Measurements from ENCODE around the gene ZDHHC9. TPM values are rescaled to one million over a fixed set of nuclear protein-coding genes. Genes with fewer than 3 reads are reported as not detected.

The ZDHHC9 gene
- polyA plus RNA-seq, 1 of the 3 experiments (the other 2 are of a cell fraction) = 8.1 TPM

DNA sequence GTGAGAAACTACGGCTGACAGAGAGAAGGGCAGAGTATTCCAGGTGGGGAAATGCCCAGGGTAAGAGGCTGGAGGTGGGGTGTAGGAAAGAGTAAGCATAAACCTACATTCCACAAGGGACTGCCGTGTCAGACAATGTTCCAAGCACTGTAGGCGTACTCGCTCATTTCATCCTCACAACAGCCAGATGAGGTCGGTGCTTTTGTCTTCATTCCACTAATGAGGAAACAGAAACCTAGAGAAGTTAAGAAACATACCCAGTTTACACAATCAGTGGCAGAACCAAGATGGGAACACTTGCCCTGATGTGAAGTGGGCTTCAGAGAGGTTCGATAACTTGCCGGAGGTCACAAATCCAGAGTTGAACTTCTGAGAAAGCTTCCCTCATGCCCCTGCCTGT is 59.3 kb downstream of the ZDHHC9 start:
- no peak for TF ChIP-seq TAF1 (IDR thresholded peaks at IDR 0.05; ENCODE audit: borderline replicate concordance, low read depth, low read length)
- no peak for TF ChIP-seq RFX5 (IDR thresholded peaks at IDR 0.05; ENCODE audit: low read length)
- TF ChIP-seq, protein P1, sequence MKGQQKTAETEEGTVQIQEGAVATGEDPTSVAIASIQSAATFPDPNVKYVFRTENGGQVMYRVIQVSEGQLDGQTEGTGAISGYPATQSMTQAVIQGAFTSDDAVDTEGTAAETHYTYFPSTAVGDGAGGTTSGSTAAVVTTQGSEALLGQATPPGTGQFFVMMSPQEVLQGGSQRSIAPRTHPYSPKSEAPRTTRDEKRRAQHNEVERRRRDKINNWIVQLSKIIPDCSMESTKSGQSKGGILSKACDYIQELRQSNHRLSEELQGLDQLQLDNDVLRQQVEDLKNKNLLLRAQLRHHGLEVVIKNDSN (IDR thresholded peaks at IDR 0.05; ENCODE audit: borderline replicate concordance, low read depth) = no peak
- TF ChIP-seq FOSL2 (IDR thresholded peaks at IDR 0.05; ENCODE audit: borderline replicate concordance, low read depth) = no peak
- TF ChIP-seq, protein P2, sequence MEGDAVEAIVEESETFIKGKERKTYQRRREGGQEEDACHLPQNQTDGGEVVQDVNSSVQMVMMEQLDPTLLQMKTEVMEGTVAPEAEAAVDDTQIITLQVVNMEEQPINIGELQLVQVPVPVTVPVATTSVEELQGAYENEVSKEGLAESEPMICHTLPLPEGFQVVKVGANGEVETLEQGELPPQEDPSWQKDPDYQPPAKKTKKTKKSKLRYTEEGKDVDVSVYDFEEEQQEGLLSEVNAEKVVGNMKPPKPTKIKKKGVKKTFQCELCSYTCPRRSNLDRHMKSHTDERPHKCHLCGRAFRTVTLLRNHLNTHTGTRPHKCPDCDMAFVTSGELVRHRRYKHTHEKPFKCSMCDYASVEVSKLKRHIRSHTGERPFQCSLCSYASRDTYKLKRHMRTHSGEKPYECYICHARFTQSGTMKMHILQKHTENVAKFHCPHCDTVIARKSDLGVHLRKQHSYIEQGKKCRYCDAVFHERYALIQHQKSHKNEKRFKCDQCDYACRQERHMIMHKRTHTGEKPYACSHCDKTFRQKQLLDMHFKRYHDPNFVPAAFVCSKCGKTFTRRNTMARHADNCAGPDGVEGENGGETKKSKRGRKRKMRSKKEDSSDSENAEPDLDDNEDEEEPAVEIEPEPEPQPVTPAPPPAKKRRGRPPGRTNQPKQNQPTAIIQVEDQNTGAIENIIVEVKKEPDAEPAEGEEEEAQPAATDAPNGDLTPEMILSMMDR (IDR thresholded peaks at IDR 0.05) = no peak
- TF ChIP-seq ELF1 (IDR thresholded peaks at IDR 0.05) = no peak
- no peak for TF ChIP-seq RXRA (IDR thresholded peaks at IDR 0.05; ENCODE audit: borderline replicate concordance, low read depth)
- no peak for TF ChIP-seq FOXM1 (IDR thresholded peaks at IDR 0.05; ENCODE audit: low read depth)
- TF ChIP-seq, protein P3, sequence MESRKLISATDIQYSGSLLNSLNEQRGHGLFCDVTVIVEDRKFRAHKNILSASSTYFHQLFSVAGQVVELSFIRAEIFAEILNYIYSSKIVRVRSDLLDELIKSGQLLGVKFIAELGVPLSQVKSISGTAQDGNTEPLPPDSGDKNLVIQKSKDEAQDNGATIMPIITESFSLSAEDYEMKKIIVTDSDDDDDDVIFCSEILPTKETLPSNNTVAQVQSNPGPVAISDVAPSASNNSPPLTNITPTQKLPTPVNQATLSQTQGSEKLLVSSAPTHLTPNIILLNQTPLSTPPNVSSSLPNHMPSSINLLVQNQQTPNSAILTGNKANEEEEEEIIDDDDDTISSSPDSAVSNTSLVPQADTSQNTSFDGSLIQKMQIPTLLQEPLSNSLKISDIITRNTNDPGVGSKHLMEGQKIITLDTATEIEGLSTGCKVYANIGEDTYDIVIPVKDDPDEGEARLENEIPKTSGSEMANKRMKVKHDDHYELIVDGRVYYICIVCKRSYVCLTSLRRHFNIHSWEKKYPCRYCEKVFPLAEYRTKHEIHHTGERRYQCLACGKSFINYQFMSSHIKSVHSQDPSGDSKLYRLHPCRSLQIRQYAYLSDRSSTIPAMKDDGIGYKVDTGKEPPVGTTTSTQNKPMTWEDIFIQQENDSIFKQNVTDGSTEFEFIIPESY (IDR thresholded peaks at IDR 0.05; ENCODE audit: borderline replicate concordance, low read depth) = no peak
- no peak for TF ChIP-seq YY1 (IDR thresholded peaks at IDR 0.05; ENCODE audit: low read depth)
- no peak for TF ChIP-seq CHD2 (IDR thresholded peaks at IDR 0.05; ENCODE audit: low read length, partially characterized antibody)
- TF ChIP-seq EP300 (IDR thresholded peaks at IDR 0.05; ENCODE audit: borderline replicate concordance in 1 of 2, low read depth in 1 of 2, low read length in 1 of 2) = no peak
- no peak for TF ChIP-seq NRF1 (IDR thresholded peaks at IDR 0.05; ENCODE audit: low read depth, low read length)
- TF ChIP-seq, protein P4, sequence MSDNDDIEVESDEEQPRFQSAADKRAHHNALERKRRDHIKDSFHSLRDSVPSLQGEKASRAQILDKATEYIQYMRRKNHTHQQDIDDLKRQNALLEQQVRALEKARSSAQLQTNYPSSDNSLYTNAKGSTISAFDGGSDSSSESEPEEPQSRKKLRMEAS (IDR thresholded peaks at IDR 0.05; ENCODE audit: low read depth) = no peak
- no peak for TF ChIP-seq MXI1 (IDR thresholded peaks at IDR 0.05; ENCODE audit: low read depth, low read length)
- TF ChIP-seq, protein P5, sequence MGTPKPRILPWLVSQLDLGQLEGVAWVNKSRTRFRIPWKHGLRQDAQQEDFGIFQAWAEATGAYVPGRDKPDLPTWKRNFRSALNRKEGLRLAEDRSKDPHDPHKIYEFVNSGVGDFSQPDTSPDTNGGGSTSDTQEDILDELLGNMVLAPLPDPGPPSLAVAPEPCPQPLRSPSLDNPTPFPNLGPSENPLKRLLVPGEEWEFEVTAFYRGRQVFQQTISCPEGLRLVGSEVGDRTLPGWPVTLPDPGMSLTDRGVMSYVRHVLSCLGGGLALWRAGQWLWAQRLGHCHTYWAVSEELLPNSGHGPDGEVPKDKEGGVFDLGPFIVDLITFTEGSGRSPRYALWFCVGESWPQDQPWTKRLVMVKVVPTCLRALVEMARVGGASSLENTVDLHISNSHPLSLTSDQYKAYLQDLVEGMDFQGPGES (IDR thresholded peaks at IDR 0.05; ENCODE audit: low read depth, low read length) = no peak
- TF ChIP-seq FOXJ3 (CRISPR knock-in tag; IDR thresholded peaks at IDR 0.05) = no peak
- TF ChIP-seq EZH2phosphoT487 (IDR thresholded peaks at IDR 0.05; ENCODE audit: borderline replicate concordance, low read depth) = no peak
- TF ChIP-seq RAD21 (IDR thresholded peaks at IDR 0.05; ENCODE audit: low read length) = no peak
- TF ChIP-seq, protein P6, sequence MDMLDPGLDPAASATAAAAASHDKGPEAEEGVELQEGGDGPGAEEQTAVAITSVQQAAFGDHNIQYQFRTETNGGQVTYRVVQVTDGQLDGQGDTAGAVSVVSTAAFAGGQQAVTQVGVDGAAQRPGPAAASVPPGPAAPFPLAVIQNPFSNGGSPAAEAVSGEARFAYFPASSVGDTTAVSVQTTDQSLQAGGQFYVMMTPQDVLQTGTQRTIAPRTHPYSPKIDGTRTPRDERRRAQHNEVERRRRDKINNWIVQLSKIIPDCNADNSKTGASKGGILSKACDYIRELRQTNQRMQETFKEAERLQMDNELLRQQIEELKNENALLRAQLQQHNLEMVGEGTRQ (IDR thresholded peaks at IDR 0.05; ENCODE audit: borderline replicate concordance, low read depth, low read length) = no peak
- no peak overlapping the region for H3K9ac ChIP-seq
- POLR2A ChIA-PET = no interaction called here
- no peak overlapping the region for H3K4me3 ChIP-seq (ENCODE audit: low read depth in 2 of 2, low read length in 1 of 2)
- 43% methylated on average over 7 of the region's 7 CpGs for WGBS (ENCODE audit: low lambda C conversion rate)
- peaks cover 7% of the 10 kb centered on the region; the same call in 1 of the 2 replicates for H3K27me3 ChIP-seq (ENCODE audit: insufficient read depth)
- DNase-seq = no peak
- no peaks in the 10 kb centered on the region for H3K36me3 ChIP-seq (replicated peaks in 1 of 2; ENCODE audit: control insufficient read depth in 1 of 2, insufficient read depth in 2 of 2, low read length in 1 of 2)
- no peaks in the 10 kb centered on the region for H3F3A ChIP-seq (replicated peaks; ENCODE audit: insufficient read depth)
- CTCF ChIA-PET = interaction anchor here (1.3 kb wide), 1 partner anchor 179 kb away, joined by 3 read pairs; no protein-coding TSS in a partner anchor
- H4K20me1 ChIP-seq (ENCODE audit: insufficient read depth) = no peaks in the 10 kb centered on the region
- no peaks in the 10 kb centered on the region for H3K9me3 ChIP-seq
- H3K9me2 ChIP-seq = no peaks in the 10 kb centered on the region
- no peak overlapping the region for H3K4me2 ChIP-seq
- H3K4me1 ChIP-seq (ENCODE audit: control insufficient read depth in 1 of 2, insufficient read depth in 2 of 2, low read depth in 1 of 2, low read length in 1 of 2) = no peaks in the 10 kb centered on the region; a peak in 1 of 4 replicates
- H2AFZ ChIP-seq (ENCODE audit: low read depth) = no peak overlapping the region
- H3K79me2 ChIP-seq (ENCODE audit: insufficient read depth) = no peaks in the 10 kb centered on the region
- no peak overlapping the region for H3K27ac ChIP-seq (ENCODE audit: low read depth in 2 of 2, low read length in 1 of 2)
